ENCODE measurements around the gene PARP6. TPM values are rescaled to one million over a fixed set of nuclear protein-coding genes. Genes with fewer than 3 reads are reported as not detected.

Gene PARP6
- 7.1 and 13.3 TPM in 2 replicates for total RNA-seq

DNA sequence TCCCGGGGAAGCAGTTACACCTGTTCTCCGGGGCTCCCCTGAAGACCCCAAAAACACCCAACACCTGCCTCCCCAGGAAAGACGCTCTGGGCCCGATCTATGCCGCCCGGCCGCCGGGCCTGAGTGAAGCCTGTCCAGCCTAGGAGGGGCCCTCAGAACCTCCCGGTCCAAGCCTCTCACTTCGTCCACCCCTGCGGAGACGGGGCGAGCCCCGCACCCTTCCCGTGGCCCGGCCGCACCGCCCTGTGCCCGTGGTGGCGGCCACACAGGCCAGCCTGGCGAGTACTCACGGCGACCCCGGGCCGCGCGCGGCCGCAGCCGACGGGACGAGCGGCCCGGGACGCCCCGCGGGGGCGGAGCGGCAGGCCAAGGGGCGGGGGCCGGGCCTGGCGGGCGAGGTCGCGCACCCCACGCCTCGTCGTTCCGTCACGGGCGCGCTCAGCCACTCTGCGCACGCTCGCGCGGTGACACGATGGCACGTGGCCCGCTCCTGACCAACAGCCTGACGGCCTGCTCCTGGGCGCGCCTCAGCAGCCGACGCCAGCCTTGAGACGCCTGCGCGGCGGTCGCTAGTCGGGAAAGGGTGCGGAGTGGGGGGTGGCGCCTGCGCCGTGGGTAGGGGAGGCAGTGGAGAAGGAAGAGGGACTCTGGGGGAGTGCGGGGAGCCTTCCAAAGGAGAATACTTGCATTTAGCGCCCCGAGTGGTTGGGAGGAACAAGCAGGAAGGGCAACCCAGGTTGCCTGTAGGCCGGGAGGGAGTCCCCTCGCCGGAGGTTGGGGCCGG, at the start of gene PARP6:
Gene PARP6, minus strand, starts transcription at position 342 of the 784 bp plus-strand sequence. CDS start 5,077 bp downstream, outside the sequence.
- peak; percentile 92 to 98 for DNase-seq (ENCODE audit: low read depth in 2 of 2)

DNA sequence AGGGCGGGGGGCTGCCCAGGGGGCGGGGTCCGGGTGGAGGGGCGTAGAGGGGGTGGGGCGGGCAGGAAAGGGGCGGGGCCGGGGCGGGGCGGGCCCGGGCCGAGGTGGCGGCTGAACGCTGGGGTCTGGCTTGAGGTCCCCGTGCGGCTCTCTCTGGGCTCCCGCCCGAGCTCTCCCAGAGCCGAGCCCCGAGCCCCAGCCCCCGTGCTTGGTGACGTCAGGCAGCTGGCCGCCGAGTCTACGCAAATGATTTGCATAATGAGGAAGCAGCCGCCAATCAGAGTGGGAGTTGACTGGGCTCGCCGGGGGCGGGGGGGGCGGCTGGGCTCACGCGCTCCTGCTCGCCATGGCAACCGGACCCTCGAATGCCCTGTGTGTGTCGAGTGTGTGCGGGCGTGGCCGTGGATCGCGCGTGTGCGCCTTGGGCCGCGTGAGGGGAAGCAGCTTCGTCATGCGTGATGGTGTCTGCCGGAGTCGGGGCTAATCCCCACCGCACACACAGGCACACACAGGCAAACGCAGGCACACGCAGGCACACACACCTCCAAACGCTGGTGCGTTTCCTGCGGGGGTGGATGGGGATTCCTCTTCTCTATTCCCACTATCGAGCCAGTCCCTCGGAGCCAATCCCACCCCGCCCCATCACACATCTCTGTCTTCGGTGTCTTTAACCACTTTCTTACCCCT, 47.8 kb upstream of the PARP6 start, which contains the start of gene CELF6:
Gene CELF6, minus strand, starts transcription at position 173 of the 687 bp plus-strand sequence. CDS start 283 bp downstream, outside the sequence.
- peak; percentile 44 to 85 for DNase-seq (ENCODE audit: low read depth in 2 of 2)

- DNase-seq (ENCODE audit: low read depth in 2 of 2): peak in 1 of 2 donors; percentile 72
Observed at GRCh38 chr15:72319360-72319984, 47.1 kb upstream of the PARP6 start.

GRCh38 chr15:72318408-72318942, 46.1 kb upstream of the PARP6 start:
- DNase-seq (ENCODE audit: low read depth in 2 of 2): no peak

- no peak for DNase-seq (ENCODE audit: low read depth in 2 of 2)
Observed at GRCh38 chr15:72315706-72316370, 43.5 kb upstream of the PARP6 start.

DNA sequence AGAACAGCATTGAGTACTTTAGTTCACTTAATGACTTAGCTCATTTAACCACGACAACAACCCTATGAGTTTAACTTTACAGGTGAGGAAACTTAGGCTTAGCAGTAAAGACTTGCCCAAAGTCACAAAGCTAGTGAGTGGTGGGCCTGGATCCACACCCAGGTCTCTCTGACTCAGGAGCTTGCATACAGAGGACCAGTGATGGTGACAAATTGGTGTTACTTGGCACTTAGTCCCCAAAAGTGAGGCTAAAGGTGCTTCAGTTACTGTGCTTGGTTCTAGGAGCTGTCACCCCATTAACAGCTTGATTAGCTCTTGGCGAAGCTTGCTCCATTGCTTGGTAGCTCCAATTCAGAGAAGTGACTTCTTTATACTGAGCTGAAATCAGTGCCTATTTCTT, 41.5 kb upstream of the PARP6 start:
- DNase-seq (ENCODE audit: low read depth in 2 of 2): no peak

GRCh38 chr15:72313448-72313840, 41.1 kb upstream of the PARP6 start:
- no peak for DNase-seq (ENCODE audit: low read depth in 2 of 2)

- DNase-seq (ENCODE audit: low read depth in 2 of 2): peak; percentile 67 to 75
Observed at GRCh38 chr15:72312605-72313447, 40.5 kb upstream of the PARP6 start.

DNA sequence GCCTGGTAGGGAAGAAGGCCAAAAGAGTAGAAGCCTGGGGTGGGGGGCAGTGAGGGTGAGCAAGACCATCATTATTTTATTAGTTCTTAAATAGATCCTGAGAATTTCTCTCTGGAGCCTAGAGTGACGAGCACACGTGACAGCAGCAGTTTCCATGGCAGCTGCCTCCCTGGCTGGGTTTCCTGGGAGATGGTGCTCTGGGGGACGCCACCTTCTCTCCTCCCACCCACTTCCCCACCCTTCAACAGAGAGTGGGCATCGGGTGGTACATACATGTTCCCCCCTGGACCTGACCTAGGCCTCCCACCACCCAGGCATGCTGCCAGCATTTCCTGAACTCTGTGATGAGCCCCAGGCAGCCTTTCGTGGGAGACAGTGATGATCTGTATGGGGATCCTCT, 34.7 kb upstream of the PARP6 start:
- no peak for DNase-seq (ENCODE audit: low read depth in 2 of 2)

DNA sequence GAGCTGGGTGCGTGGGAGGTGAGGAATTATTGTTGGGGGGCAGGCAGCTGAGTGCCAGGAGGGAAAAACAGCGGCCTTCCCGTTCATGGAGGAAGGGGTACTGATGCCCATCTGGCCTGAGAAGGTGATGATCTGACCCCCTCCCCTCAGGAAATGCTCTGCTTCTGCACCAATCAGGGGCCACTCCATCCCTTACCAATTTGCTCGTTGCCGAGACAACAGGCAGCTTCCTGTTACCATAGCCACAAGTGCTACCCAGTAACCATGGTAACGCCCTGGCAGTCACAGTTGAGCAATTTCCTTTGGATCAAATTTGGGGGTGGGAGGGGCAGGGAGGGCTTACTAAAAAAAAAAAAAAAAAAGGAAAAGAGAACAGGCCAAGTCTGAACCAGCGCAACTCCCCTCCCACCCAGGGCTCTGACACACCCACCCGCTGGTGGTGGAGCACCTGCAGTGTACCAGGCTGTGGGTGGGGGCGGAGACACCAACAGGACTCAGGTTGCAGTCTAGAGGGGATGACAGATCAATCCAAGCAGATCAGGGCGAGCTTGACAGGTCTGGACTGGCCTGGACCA, 33.9 kb upstream of the PARP6 start:
- peak in 1 of 2 donors; percentile 37 for DNase-seq (ENCODE audit: low read depth in 2 of 2)

GRCh38 chr15:72304596-72304995, 32.2 kb upstream of the PARP6 start:
- DNase-seq (ENCODE audit: low read depth in 2 of 2): no peak

DNA sequence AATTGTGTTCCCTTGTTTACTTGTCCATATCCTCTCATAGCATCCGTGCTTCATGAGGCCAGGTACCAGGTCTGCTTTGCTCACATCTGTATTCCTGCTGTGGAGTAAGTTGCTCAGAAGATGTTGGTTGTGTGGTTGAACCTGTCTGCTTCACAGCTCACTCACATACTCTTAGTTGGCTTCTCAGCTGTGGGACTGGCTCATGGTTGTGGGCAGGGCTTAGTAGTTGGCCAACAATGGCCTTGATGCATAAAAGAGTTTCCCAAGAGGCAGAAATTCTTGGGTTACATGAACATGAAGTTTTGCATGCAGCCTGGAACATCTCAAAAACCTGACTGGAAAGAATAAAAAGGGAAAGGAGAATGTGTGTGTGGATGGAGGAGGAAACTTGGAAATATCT, 30.6 kb upstream of the PARP6 start:
- no peak for DNase-seq (ENCODE audit: low read depth in 2 of 2)

DNA sequence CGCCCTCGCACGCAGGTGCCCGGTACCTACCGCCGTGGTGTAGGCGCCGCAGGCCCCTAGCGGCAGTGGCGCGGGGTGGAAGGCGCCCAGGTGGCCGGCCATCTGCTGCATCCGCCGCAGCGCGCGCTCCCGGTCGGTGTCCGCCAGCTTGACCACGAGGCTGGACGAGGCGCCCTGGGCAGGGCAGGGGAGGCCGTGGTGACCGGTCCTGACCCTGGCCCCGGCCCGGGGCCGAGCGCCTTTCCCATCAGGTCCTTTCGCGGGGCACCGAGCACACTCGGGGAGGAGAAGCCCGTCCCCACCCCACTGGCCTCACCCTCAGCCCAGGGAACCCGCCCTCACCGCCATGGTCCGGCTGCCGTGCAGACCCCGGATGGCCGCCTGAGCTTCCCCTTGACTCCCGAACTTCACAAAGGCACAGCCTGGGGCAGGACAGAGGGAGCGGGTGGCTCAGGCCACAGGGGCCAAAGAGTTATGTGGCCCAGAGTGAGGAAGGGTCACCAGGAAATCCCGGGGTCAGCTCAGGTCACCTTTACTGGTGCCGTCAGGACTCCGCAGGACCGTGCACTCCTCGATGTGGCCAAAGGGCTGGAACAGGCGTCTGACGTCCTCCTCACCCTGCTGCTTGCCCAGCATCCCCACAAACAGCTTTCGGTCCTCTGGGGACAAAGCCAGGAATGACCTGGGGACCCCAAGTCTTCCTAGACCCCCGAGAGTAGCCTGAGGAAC, 17.4 kb upstream of the PARP6 start:
- DNase-seq (ENCODE audit: low read depth in 2 of 2): no peak

- DNase-seq (ENCODE audit: low read depth in 2 of 2): no peak
Observed at GRCh38 chr15:72288796-72289596, 16.6 kb upstream of the PARP6 start.

- DNase-seq (ENCODE audit: low read depth in 2 of 2): peak; percentile 14 to 63
Observed at GRCh38 chr15:72285927-72286516, 13.7 kb upstream of the PARP6 start.

DNA sequence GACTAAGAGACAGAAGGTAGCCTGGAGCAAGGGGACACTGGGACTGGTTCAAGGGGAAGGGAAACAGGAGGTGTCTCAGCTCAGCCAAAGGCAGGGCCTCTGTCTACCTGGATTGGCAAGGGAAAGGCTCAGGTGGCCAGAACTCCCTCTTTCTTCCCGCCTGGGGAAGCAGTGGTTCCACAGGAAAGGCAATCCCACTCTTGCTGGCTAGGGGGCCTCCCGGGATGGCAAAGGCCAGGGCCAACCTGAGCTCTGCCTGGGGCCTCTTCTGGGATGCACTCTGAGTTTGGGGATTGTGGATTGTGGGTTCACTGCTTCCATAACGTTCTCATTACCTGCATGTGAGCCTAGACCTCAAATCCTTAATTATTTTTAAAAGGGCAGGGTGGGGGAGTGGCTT, 13.0 kb upstream of the PARP6 start:
- DNase-seq (ENCODE audit: low read depth in 2 of 2): no peak

GRCh38 chr15:72284781-72285180, 12.4 kb upstream of the PARP6 start:
- DNase-seq (ENCODE audit: low read depth in 2 of 2): no peak

GRCh38 chr15:72281713-72282112, 9.4 kb upstream of the PARP6 start:
- no peak for DNase-seq (ENCODE audit: low read depth in 2 of 2)

Measured in dermis microvascular lymphatic vessel endothelial cell (primary cell).